AG04449 (cell line): Measurements from ENCODE around the gene FNDC1.

Source experiments
- CTCF ChIA-PET: fragments of 350-600 bp; formaldehyde crosslinking; extraction: SDS; loops from one replicate; lab custom pipeline; 2021; ENCODE audit warnings: antibody characterized with exemption; lab: Yijun Ruan, JAX
- POLR2A ChIA-PET: fragments of 400-600, 350-600 bp; formaldehyde crosslinking; extraction: SDS; loops from one replicate; lab custom pipeline; 2020; ENCODE audit warnings: antibody characterized with exemption, inconsistent platforms; lab: Yijun Ruan, JAX
- DNase-seq: peaks from one replicate; pipeline ENCODE4 v3.0.0-alpha.2; 2010; ENCODE audit warnings: low read depth, low spot score
- H3K4me3 ChIP-seq: 2 replicates; pipeline ENCODE4 v1.5.1; 2011; ENCODE audit warnings: low read depth, mild to moderate bottlenecking, control low read depth, low read length
- CTCF ChIP-seq: IDR thresholded peaks from one replicate; pipeline ENCODE4 v1.5.1; 2011; ENCODE audit warnings: mild to moderate bottlenecking, moderate library complexity, low read length, control low read depth, inconsistent platforms; ENCODE audit not compliant: insufficient read depth; ENCODE audit errors: missing control alignments

The FNDC1 gene

GRCh38 chr6:159257846-159258245 is 88.6 kb downstream of the FNDC1 start:
- ChIA-PET POLR2A (no interaction called here), CTCF (interaction anchor here (1.3 to 1.6 kb wide), 2 partner anchors 8 to 10 kb away, joined by 3 to 7 read pairs; no protein-coding TSS in a partner anchor)
- no peak overlapping the region for H3K4me3 ChIP-seq
- no peak for DNase-seq
- TF ChIP-seq CTCF = no peak

- TF ChIP-seq CTCF = no peak
- H3K4me3 ChIP-seq = no peak overlapping the region
- CTCF ChIA-PET = interaction anchor here (0.9 to 1.6 kb wide), 2 partner anchors 9 to 85 kb away, joined by 3 to 7 read pairs; no protein-coding TSS in a partner anchor
- no peak for DNase-seq
- POLR2A ChIA-PET = no interaction called here
Measured at GRCh38 chr6:159259441-159260125, 90.4 kb downstream of the FNDC1 start.

- no peak overlapping the region for H3K4me3 ChIP-seq
- no peak for TF ChIP-seq CTCF
- DNase-seq = no peak
- CTCF ChIA-PET = interaction anchor here (0.9 kb wide), 1 partner anchor 86 kb away, joined by 3 read pairs; no protein-coding TSS in a partner anchor
- POLR2A ChIA-PET = no interaction called here
Measured at GRCh38 chr6:159260208-159260607, 91.0 kb downstream of the FNDC1 start.

GRCh38 chr6:159261995-159262394 is 92.8 kb downstream of the FNDC1 start:
- POLR2A ChIA-PET = no interaction called here
- no peak for TF ChIP-seq CTCF
- CTCF ChIA-PET = interaction anchor here (1.3 to 2.6 kb wide), 2 partner anchors 9 to 88 kb away, joined by 4 to 16 read pairs; no protein-coding TSS in a partner anchor

GRCh38 chr6:159262586-159262985 is 93.4 kb downstream of the FNDC1 start:
- no peak overlapping the region for H3K4me3 ChIP-seq
- ChIA-PET CTCF (interaction anchor here (2.6 kb wide), 1 partner anchor 10 kb away, joined by 16 read pairs; no protein-coding TSS in a partner anchor), POLR2A (no interaction called here)
- TF ChIP-seq CTCF = no peak
- no peak for DNase-seq

More at GRCh38 chr6:159261995-159262394, 92.8 kb downstream of the FNDC1 start:
- no peak for DNase-seq
- no peak overlapping the region for H3K4me3 ChIP-seq

GRCh38 chr6:159267165-159267564 is 98.0 kb downstream of the FNDC1 start:
- no peak overlapping the region for H3K4me3 ChIP-seq
- CTCF ChIA-PET = interaction anchor here (1.1 kb wide), 2 partner anchors 13 to 14 kb away, joined by 3 read pairs; no protein-coding TSS in a partner anchor
- no peak for TF ChIP-seq CTCF
- POLR2A ChIA-PET = no interaction called here
- DNase-seq = no peak
